Urinary bladder (tissue), 4 donors: Measurements from ENCODE around the gene FAM186B. TPM values are rescaled to one million over a fixed set of nuclear protein-coding genes. Genes with fewer than 3 reads are reported as not detected.
"Not testable (repeated sequence)": the region's sequence is repeated elsewhere in the genome, so short reads cannot be mapped to it uniquely, and the experiment has no call there.

Experiments used
- DNase-seq: peaks from one replicate; pipeline ENCODE4 v3.0.0-alpha.2; 2015; ENCODE audit errors: extremely low spot score
- H3K27ac ChIP-seq: one replicate; pipeline ENCODE4 v1.5.1; 2013; ENCODE audit warnings: low read depth, mild to moderate bottlenecking, moderate library complexity
- H3K36me3 ChIP-seq: one replicate; pipeline ENCODE4 v1.6.1; 2013; ENCODE audit warnings: mild to moderate bottlenecking, moderate library complexity; ENCODE audit not compliant: insufficient read depth
- H3K4me1 ChIP-seq: one replicate; pipeline ENCODE4 v1.6.1; 2013; ENCODE audit warnings: mild to moderate bottlenecking, moderate library complexity; ENCODE audit not compliant: insufficient read depth
- H3K4me3 ChIP-seq: one replicate; pipeline ENCODE4 v1.5.1; 2013; ENCODE audit warnings: low read depth, low read length
- WGBS: extraction: QIAGEN DNeasy Blood & Tissue Kit; methylation state at CpG from one replicate; pipeline ENCODE4 v1.1.7; 2013; 5-methylcytosine and 5-hydroxymethylcytosine counted together
- polyA plus RNA-seq: library from polyadenylated mRNA; stranded (reverse); fragments of 200-250 nt; gene quantifications from one replicate; pipeline ENCODE4 v1.2.3, GENCODE V29; 2013
- total RNA-seq: library from RNA; depleted of rRNA; stranded (reverse); fragments of >200 nt; gene quantifications from one replicate; pipeline ENCODE4 v1.2.3, GENCODE V29; 2014
- donor health status: healthy with polysubstance abuse.
- donor health status: healthy.

FAM186B gene, protein sequence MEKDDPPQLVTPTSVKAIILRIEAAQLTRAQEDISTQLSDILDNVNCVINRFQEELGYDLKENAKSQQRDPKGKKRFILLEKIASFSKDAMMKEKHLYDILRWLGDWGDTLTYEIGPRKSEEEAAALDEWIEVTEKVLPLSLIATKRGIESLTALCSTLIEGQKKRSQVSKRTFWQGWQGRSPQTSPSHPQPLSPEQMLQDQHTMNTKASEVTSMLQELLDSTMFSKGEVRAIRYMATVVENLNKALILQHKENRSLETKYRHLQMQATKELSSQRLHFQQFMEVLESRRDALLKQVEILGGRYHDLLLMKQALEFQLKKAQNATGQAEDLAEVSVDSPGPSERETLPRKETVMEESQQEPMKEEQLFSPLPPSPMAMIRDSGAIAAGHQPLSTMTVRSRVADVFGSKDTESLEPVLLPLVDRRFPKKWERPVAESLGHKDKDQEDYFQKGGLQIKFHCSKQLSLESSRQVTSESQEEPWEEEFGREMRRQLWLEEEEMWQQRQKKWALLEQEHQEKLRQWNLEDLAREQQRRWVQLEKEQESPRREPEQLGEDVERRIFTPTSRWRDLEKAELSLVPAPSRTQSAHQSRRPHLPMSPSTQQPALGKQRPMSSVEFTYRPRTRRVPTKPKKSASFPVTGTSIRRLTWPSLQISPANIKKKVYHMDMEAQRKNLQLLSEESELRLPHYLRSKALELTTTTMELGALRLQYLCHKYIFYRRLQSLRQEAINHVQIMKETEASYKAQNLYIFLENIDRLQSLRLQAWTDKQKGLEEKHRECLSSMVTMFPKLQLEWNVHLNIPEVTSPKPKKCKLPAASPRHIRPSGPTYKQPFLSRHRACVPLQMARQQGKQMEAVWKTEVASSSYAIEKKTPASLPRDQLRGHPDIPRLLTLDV
- total RNA-seq = 0.16 TPM
- polyA plus RNA-seq = 0.25 TPM

DNA sequence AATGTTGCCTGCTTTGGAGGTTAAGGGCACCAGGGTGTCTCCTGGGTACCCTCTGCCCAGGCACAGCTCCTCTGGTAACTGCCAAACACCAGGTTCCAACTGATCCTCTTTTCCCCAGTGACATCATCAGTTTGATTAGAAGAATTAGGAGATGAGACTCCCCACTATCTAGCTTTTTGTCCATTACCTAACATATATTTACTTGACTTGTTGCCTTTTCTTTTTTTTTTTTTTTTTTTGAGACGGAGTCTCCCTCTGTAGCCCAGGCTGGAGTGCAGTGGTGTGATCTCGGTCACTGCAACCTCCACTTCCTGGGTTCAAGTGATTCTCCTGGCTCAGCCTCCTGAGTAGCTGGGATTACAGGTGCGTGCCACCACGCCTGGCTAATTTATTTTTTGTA lies at the start of gene FAM186B:
Gene FAM186B (minus strand): TSS at position 101 of the 400 bp plus-strand sequence. CDS start 162 bp downstream, outside the sequence.
- not testable (repeated sequence) for H3K4me1 ChIP-seq, H3K36me3 ChIP-seq, H3K27ac ChIP-seq, DNase-seq, H3K4me3 ChIP-seq
- 99% methylated on average over 4 of the region's 4 CpGs for WGBS

DNA sequence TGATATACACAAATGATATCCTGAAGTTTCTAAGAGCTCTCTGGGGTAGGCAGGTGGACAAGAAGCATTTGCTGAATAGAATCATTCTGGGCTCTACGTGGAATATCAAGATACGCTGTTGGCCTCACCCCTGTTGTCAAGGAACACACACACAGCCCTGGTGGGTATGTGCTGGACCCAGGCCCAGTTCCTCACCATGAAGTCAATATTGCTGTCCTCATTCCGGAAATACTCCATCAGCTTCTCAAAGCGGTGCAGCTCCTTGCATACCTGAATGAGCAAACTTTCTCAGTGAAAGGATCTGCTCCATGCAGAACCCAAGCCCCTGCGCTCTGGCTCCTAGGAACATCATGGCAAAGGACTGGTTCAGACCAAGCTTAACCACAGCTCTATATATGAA lies 49.3 kb upstream of the FAM186B start:
- no peak overlapping the region for H3K4me3 ChIP-seq
- DNase-seq = no peak
- no peaks in the 10 kb centered on the region for H3K36me3 ChIP-seq
- H3K4me1 ChIP-seq = no peaks in the 10 kb centered on the region
- no peak overlapping the region for H3K27ac ChIP-seq
- 91% methylated on average over 5 of the region's 5 CpGs for WGBS

DNA sequence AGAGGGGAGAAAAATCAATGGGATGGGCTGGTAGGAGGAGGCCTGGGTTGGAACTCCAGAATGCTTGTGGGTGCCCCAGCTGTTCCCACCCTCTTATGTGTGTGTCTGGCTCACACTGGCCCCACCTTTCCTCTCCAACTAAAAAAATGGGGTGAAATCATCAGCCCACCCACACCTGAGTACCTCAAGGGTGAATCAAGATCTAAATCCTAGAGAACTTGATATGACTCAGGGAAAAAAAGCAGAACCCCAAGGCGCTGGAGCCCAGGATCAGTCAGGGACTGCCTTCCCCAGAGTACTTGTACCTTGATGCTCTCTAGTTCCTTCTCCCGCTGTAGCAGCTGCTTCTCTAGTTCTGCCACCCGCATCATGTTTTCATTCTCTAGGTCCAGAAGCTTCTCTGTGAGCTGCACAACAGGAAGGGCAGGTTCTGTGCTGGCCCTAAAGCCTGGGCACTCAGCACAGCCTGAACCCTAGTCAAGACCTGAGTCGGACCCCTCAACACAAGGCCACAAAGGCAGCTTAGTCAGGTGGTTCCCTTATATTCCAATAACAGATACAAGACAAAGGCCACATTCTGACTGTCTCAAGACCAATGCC lies 47.6 kb upstream of the FAM186B start:
- no peaks in the 10 kb centered on the region for H3K36me3 ChIP-seq
- WGBS = 96% methylated on average over 4 of the region's 4 CpGs
- no peaks in the 10 kb centered on the region for H3K4me1 ChIP-seq
- no peak for DNase-seq
- H3K27ac ChIP-seq = no peak overlapping the region
- H3K4me3 ChIP-seq = no peak overlapping the region

DNA sequence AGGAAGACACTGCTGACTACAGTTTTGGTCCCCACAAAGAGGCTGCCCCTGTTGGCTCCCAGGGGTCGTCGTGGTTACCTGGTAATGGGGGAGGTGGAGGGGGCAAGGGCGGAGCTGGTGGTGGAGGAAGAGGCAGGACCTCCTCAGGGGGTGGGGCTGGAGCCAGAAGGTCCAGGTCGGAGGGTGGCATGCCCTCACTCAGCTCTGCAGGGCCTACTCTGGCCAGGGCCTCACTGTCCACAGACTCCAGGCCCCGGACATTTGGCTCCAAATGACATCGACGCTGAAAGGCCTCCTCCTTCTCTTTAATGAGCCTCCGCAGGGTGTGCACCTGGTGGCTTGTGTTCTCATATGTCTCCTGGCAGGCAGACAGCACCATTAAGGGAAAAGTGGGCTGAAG lies 46.4 kb upstream of the FAM186B start:
- WGBS = 68% methylated on average over 8 of the region's 8 CpGs
- no peak for DNase-seq
- Histone ChIP-seq H3K27ac (no peak overlapping the region), H3K4me1 (no peaks in the 10 kb centered on the region), H3K4me3 (no peak overlapping the region), H3K36me3 (no peaks in the 10 kb centered on the region)

DNA sequence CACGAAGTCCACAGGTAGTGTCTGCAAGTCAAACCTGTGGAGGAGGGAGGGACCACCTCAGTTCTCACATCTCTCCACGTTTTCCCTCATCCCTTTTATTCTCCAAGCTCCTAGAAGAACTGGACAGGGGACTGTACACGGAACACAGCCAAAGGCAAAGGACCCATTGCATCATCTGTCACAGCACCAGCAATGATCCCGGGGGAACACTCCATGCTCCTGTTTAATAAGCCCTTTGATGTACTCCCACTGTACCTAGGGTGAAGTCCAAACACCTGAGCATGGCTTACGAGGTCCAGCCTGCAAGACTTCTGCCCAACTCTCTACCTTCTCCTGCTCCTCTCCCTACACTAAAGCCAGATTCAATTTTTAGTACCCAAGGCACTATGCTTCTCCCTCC lies 44.5 kb upstream of the FAM186B start:
- DNase-seq = no peak
- H3K27ac ChIP-seq = no peak overlapping the region
- 84% methylated on average over 5 of the region's 5 CpGs for WGBS
- no peak overlapping the region for H3K4me3 ChIP-seq
- H3K4me1 ChIP-seq = no peaks in the 10 kb centered on the region
- H3K36me3 ChIP-seq = no peaks in the 10 kb centered on the region

DNA sequence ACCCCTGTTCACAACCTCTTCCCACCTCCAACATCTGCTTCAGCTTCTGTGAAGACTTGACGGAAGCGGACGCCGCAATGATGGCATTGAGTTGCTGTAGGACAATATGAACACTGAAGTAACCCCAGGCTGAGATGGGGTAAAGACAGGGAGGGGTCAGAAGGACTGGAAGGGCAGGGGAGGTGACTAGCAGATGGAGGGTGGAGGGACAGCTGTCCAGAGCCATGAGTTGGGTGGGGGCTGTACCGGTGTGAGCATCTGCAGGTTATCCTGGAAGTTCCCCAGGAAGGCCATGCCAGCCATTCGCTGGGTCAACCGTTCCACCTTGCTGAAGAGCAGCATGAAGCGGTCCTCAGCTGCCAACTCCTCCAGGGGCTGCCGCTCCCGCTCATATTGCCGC lies 44.0 kb upstream of the FAM186B start:
- no peaks in the 10 kb centered on the region for H3K36me3 ChIP-seq
- no peaks in the 10 kb centered on the region for H3K4me1 ChIP-seq
- no peak overlapping the region for H3K4me3 ChIP-seq
- H3K27ac ChIP-seq = no peak overlapping the region
- 95% methylated on average over 11 of the region's 11 CpGs for WGBS
- DNase-seq = no peak

DNA sequence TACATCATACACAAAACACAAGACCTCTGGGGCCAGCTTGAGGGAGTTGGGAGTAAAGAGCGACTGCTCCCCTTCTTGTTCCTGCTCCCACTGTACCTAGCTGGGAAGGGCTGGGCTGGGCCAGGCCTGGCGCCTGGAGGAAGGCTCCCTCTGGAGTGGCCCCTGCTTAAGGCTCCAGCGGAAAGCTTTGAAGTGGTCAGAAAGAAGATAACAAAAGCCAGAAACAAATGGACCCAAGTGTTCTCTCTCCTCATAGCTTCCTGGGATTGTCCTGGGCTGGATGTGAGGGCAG lies 43.2 kb upstream of the FAM186B start:
- H3K4me1 ChIP-seq = no peaks in the 10 kb centered on the region
- no peak for DNase-seq
- H3K36me3 ChIP-seq = no peaks in the 10 kb centered on the region
- WGBS = 80% methylated on average over 3 of the region's 3 CpGs
- H3K4me3 ChIP-seq = no peak overlapping the region
- no peak overlapping the region for H3K27ac ChIP-seq

DNA sequence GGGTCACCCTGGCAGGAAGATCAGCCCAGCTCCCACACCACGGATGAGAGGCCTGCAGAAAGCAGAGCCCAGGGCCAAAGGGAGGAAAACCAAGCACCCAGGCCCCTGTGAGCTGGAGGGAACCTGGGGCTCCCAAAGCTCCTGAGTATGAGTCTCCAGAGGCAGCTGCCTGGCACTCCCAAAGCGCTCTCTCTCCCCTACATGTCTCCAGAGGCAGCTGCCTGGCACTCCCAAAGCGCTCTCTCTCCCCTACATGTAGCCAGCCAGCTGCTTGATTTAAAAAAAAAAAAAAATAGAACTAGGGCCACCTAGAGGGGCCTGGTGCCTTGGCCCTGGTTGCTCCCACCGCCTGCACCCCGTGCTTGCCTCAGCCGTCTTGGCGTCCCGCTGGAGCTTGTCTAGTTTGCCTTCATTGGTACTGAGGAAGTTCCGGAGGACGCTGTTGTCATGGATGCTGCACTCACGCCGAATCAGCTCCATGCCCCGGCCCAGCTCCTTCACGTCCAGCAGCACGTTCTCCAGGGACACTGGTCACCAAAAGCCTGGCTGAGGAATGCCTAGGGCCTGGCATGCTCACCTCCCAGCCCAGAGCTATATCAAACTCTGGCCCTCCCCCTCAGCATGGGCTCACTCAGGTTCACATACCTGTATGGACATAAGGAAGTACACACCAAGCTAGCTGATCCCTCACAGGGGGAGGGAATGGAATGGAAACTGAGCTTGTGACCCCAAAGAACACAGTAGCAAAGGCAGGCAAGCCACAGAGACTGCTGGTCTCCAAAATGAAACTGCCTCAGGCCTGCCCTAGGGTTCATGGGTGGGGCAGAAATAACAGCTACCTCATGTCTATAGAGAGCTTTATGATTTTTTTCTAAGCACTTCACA lies 42.6 kb upstream of the FAM186B start:
- DNase-seq = no peak
- no peaks in the 10 kb centered on the region for H3K4me1 ChIP-seq
- 85% methylated on average over 15 of the region's 15 CpGs for WGBS
- H3K36me3 ChIP-seq = peaks cover 1% of the 10 kb centered on the region
- no peak overlapping the region for H3K27ac ChIP-seq
- H3K4me3 ChIP-seq = no peak overlapping the region

DNA sequence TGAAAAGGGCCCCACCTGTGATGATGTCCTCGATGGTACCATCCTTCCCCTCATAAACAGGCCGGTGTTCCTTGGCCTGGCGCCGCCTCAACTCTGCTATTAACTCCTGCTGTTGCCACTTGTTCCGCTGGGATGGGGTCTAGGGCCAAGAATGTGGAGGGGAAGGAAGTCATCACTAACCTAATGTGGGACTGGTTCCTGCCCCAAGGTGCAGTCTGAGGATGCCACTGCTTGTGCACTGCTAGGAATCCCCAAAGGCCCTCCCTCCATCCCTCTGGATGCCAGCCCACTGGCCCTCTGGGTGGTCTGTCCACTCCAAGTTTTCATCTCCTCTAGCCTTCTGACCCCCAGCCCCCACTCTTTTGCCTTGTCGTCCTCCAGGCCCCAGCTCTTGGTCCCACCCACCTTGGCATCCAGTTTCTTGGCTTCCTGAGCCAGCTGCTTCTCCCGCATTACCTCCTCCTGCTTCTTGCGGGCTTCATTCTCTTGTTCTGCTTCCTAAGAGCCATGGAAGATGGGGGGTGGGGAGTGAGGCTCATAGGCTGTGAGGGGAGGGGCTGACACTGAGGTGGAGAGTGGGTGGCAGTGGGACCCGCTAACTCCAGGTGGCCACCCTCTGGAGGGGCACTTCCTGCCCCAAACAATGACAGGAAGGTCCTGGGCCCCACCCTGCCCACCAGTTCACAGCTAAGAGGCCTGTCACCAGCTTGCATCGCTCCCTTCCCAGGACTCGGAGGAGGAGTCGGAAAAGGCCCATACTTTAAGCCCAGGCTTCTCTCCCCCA lies 41.6 kb upstream of the FAM186B start:
- Histone ChIP-seq H3K4me1 (no peaks in the 10 kb centered on the region), H3K4me3 (no peak overlapping the region), H3K27ac (no peak overlapping the region), H3K36me3 (peaks cover 1% of the 10 kb centered on the region)
- WGBS = 67% methylated on average over 12 of the region's 12 CpGs
- DNase-seq = no peak

DNA sequence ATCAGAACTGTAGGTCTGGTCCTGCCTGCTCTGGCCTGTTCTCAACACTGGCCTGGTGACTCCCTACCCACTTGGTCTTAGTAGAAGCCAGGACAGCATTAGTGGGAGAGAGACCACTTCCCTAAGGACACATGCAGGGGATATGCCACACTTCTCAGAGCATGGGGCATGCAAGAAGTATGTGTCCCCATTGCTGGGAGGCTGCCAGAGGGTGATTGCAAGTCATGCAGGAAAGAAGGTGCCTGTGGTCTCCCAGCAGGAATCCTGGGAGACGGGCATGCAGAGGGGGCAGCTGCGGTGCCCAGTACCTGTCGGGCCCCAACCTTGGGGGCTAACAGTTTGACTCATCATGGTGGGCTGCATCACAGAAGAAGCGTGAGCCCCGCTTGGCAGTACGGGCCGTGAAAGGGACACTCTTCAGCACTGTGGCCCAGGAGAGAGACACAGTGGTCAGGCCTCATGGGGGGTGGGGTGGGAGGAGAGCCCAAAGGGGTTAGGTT lies 40.9 kb upstream of the FAM186B start:
- H3K4me1 ChIP-seq = no peaks in the 10 kb centered on the region
- 91% methylated on average over 7 of the region's 7 CpGs for WGBS
- H3K27ac ChIP-seq = no peak overlapping the region
- peaks cover 1% of the 10 kb centered on the region for H3K36me3 ChIP-seq
- no peak overlapping the region for H3K4me3 ChIP-seq
- no peak for DNase-seq

DNA sequence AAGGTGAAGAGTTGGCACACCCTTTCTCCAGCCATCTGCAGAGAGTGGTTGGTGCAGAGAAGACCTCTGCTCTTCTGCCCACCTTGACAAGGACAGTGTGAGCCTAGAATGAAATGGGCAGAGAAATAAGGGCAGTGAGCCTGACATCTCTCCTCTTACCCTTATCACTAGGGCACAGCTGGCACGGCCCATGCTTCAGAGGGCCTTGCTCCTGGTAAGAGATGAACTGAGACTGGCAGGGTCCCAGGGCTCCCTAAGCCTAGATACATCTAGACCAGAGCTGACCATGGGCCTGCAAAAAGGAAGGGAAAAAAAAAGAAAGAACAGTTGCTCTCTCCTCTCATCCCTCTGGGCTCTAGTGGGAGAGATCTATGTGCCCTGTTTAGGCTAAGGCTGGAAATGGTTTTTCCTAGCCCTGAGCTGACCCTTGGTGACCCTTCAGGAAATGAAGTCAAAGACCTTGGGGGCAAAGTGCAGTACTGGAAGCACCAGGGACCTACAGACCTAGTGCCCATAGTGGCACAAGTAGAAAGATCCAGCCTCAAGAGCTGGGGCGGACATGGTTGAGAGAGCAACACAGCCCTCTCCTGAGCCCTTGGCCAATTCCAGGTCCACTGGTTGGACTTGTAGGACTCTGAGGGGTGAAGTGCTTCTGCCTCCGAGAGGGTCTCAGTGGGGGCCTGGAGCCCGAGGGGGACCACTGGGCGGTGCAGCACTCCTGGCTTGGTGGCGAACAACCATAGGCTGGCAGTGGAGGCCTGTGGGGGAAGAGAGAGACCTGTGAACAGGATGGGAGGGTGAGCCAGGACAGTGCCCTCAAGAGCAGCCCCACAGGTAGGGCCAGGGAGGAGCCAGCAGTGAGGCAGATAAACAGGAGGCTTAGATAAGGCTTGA lies 40.0 kb upstream of the FAM186B start:
- DNase-seq = no peak
- H3K4me3 ChIP-seq = no peak overlapping the region
- no peak overlapping the region for H3K27ac ChIP-seq
- 91% methylated on average over 6 of the region's 6 CpGs for WGBS
- H3K36me3 ChIP-seq = peaks cover 1% of the 10 kb centered on the region
- H3K4me1 ChIP-seq = no peaks in the 10 kb centered on the region

DNA sequence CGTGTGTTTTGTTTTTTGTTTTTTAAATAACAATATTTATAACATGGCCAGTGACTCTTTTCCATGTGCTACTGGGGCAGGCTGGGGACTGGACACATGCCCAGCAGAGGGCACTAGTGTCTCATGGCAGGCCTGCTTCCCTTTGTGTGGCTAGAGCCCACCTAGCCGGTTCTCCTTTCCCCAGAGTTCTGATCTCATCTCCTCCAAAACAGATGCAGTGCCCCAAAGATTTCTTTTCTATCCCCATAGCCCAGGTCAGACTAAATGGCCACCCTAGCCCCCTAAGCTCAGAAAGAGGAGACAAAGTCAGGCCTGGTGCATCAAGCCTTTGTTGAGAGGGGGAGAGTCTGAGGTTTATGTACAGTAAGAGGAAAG lies 39.2 kb upstream of the FAM186B start:
- WGBS = 3% methylated on average over 2 of the region's 2 CpGs
- H3K36me3 ChIP-seq = peaks cover 1% of the 10 kb centered on the region
- H3K4me3 ChIP-seq = no peak overlapping the region
- DNase-seq = peak; percentile 65
- no peaks in the 10 kb centered on the region for H3K4me1 ChIP-seq
- no peak overlapping the region for H3K27ac ChIP-seq
